Fibroblast of pulmonary artery (primary cell): ENCODE results near the gene FOXD1.

Experiments
- DNase-seq: peaks from one replicate; pipeline ENCODE4 v3.0.0-alpha.2; 2010; ENCODE audit warnings: low read depth
- H3K4me3 ChIP-seq: replicated peaks from 2 replicates; pipeline ENCODE4 v1.5.1; 2011; ENCODE audit warnings: low read depth, mild to moderate bottlenecking, control low read depth, low read length, moderate library complexity
- CTCF ChIP-seq: IDR thresholded peaks from 2 replicates; pipeline ENCODE4 v1.5.1; 2011; ENCODE audit warnings: mild to moderate bottlenecking, control low read depth, low read length, inconsistent platforms; ENCODE audit errors: missing control alignments

FOXD1 gene

GRCh38 chr5:73438645-73439470 is 9.7 kb downstream of the FOXD1 start:
- TF ChIP-seq CTCF: no peak
- no peak overlapping the region for H3K4me3 ChIP-seq
- DNase-seq: no peak

- TF ChIP-seq CTCF: no peak
- no peak for DNase-seq
- H3K4me3 ChIP-seq: no peak overlapping the region
These were observed 10.6 kb downstream of the FOXD1 start for GRCh38 chr5:73437777-73438644.

- DNase-seq: no peak
- no peak overlapping the region for H3K4me3 ChIP-seq
- peak; percentile 5 for TF ChIP-seq CTCF
These were observed 11.3 kb downstream of the FOXD1 start for GRCh38 chr5:73437101-73437776.

GRCh38 chr5:73436535-73437100 is 12.0 kb downstream of the FOXD1 start:
- no peak overlapping the region for H3K4me3 ChIP-seq
- no peak for DNase-seq

GRCh38 chr5:73435759-73436534 is 12.6 kb downstream of the FOXD1 start:
- H3K4me3 ChIP-seq: no peak overlapping the region
- no peak for DNase-seq
- TF ChIP-seq CTCF: no peak

More at GRCh38 chr5:73436535-73437100, 12.0 kb downstream of the FOXD1 start:
- no peak for TF ChIP-seq CTCF

GRCh38 chr5:73434907-73435306 is 13.7 kb downstream of the FOXD1 start:
- no peak for TF ChIP-seq CTCF

More at GRCh38 chr5:73434907-73435306, 13.7 kb downstream of the FOXD1 start:
- H3K4me3 ChIP-seq: no peak overlapping the region
- no peak for DNase-seq
